Gastroesophageal sphincter (tissue), 3 donors: ENCODE data around the gene C1QTNF1.

Experiments used
- CTCF ChIP-seq, 4 experiments: fragments of 200-600 bp in 2 of 4; fragments of 450-650 bp in 2 of 4; sonication (generic) in 1 of 4; IDR thresholded peaks; one replicate each; pipeline ENCODE4 v1.5.1; 2017 to 2019; ENCODE audit warnings: antibody characterized with exemption in 4 of 4, mild to moderate bottlenecking in 2 of 4, moderate library complexity in 2 of 4
- POLR2A ChIP-seq, 2 donors: fragments of 450-650 bp; IDR thresholded peaks; one replicate each; pipeline ENCODE4 v1.6.1; 2017; ENCODE audit warnings: antibody characterized with exemption in 2 of 2, mild to moderate bottlenecking in 2 of 2, moderate library complexity in 1 of 2
- POLR2AphosphoS5 ChIP-seq: sonication (generic); formaldehyde crosslinking; IDR thresholded peaks from one replicate; pipeline ENCODE4 v1.6.1; 2017; ENCODE audit warnings: antibody characterized with exemption

- TF ChIP-seq POLR2A (IDR thresholded peaks at IDR 0.05) (no peak), POLR2AphosphoS5 (no peak), CTCF (IDR thresholded peaks at IDR 0.05) (no peak)
These were observed 68.6 kb downstream of the C1QTNF1 start for GRCh38 chr17:79092567-79092966.
